Hepatocyte (in vitro differentiated cells): ENCODE results near the gene RALGAPB.

Experiments used
- EZH2 ChIP-seq: fragments of 200-600 bp; sonication (generic); IDR thresholded peaks from 2 replicates; pipeline ENCODE4 v1.6.1; 2016; ENCODE audit warnings: antibody characterized with exemption, mild to moderate bottlenecking, borderline replicate concordance
- EZH2phosphoT487 ChIP-seq: fragments of 200-600 bp; sonication (generic); IDR thresholded peaks from one replicate; pipeline ENCODE4 v1.6.1; 2018; ENCODE audit warnings: antibody characterized with exemption, mild to moderate bottlenecking, low read depth, moderate library complexity; ENCODE audit not compliant: unreplicated experiment, severe bottlenecking
- TF ChIP-seq, protein P1 (sequence below): fragments of 200-600 bp; sonication (generic); IDR thresholded peaks from 2 replicates; pipeline ENCODE4 v1.5.1; 2016; ENCODE audit warnings: antibody characterized with exemption, mild to moderate bottlenecking; ENCODE audit not compliant: poor library complexity

- TF ChIP-seq, protein P1, sequence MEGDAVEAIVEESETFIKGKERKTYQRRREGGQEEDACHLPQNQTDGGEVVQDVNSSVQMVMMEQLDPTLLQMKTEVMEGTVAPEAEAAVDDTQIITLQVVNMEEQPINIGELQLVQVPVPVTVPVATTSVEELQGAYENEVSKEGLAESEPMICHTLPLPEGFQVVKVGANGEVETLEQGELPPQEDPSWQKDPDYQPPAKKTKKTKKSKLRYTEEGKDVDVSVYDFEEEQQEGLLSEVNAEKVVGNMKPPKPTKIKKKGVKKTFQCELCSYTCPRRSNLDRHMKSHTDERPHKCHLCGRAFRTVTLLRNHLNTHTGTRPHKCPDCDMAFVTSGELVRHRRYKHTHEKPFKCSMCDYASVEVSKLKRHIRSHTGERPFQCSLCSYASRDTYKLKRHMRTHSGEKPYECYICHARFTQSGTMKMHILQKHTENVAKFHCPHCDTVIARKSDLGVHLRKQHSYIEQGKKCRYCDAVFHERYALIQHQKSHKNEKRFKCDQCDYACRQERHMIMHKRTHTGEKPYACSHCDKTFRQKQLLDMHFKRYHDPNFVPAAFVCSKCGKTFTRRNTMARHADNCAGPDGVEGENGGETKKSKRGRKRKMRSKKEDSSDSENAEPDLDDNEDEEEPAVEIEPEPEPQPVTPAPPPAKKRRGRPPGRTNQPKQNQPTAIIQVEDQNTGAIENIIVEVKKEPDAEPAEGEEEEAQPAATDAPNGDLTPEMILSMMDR, result no peak
- TF ChIP-seq EZH2 (no peak), EZH2phosphoT487 (no peak)
Observed at GRCh38 chr20:38537176-38537575, 64.5 kb downstream of the RALGAPB start.
